GM19043 (cell line): ENCODE measurements around the gene BLNK.
"Not testable (repeated sequence)": the region's sequence is repeated elsewhere in the genome, so short reads cannot be mapped to it uniquely, and the experiment has no call there.

Experiments used
- ATAC-seq: cut with Tn5 transposase; IDR thresholded peaks from one replicate; pipeline ENCODE4 v1.9.1; 2021; ENCODE audit warnings: low read depth; ENCODE audit not compliant: unreplicated experiment

Gene BLNK

GRCh38 chr10:96230527-96230926, 40.8 kb downstream of the BLNK start:
- ATAC-seq = no peak

- no peak for ATAC-seq
Measured at GRCh38 chr10:96229568-96230030, 41.8 kb downstream of the BLNK start.

GRCh38 chr10:96228408-96228994, 42.9 kb downstream of the BLNK start:
- ATAC-seq = no peak

GRCh38 chr10:96227206-96227605, 44.2 kb downstream of the BLNK start:
- ATAC-seq = no peak

- ATAC-seq = no peak
Measured at GRCh38 chr10:96225119-96225518, 46.2 kb downstream of the BLNK start.

GRCh38 chr10:96222908-96223307, 48.5 kb downstream of the BLNK start:
- ATAC-seq = no peak

GRCh38 chr10:96222441-96222840, 48.9 kb downstream of the BLNK start:
- ATAC-seq = no peak

- no peak for ATAC-seq
Measured at GRCh38 chr10:96218826-96219225, 52.5 kb downstream of the BLNK start.

GRCh38 chr10:96217711-96218110, 53.7 kb downstream of the BLNK start:
- ATAC-seq = no peak

- no peak for ATAC-seq
Measured at GRCh38 chr10:96216775-96217174, 54.6 kb downstream of the BLNK start.

GRCh38 chr10:96212911-96213310, 58.5 kb downstream of the BLNK start:
- no peak for ATAC-seq

- no peak for ATAC-seq
Measured at GRCh38 chr10:96211764-96212163, 59.6 kb downstream of the BLNK start.

GRCh38 chr10:96208946-96209345, 62.4 kb downstream of the BLNK start:
- ATAC-seq = no peak

GRCh38 chr10:96208271-96208670, 63.1 kb downstream of the BLNK start:
- peak; percentile 67 for ATAC-seq

GRCh38 chr10:96205580-96205979, 65.8 kb downstream of the BLNK start:
- ATAC-seq = no peak

GRCh38 chr10:96201525-96201924, 69.8 kb downstream of the BLNK start:
- ATAC-seq = no peak

GRCh38 chr10:96189505-96189904, 81.9 kb downstream of the BLNK start:
- not testable (repeated sequence) for ATAC-seq

GRCh38 chr10:96188916-96189315, 82.5 kb downstream of the BLNK start:
- no peak for ATAC-seq

- ATAC-seq = no peak
Measured at GRCh38 chr10:96188421-96188820, 82.9 kb downstream of the BLNK start.

GRCh38 chr10:96176985-96177384, 94.4 kb downstream of the BLNK start:
- ATAC-seq = no peak

GRCh38 chr10:96172666-96173065, 98.7 kb downstream of the BLNK start:
- ATAC-seq = no peak

- ATAC-seq = no peak
Measured at GRCh38 chr10:96170230-96170629, 101.1 kb downstream of the BLNK start.

- ATAC-seq = no peak
Measured at GRCh38 chr10:96168546-96168945, 102.8 kb downstream of the BLNK start.
